Spleen (tissue), 11 donors: ENCODE measurements around the gene STK4. TPM values are rescaled to one million over a fixed set of nuclear protein-coding genes. Genes with fewer than 3 reads are reported as not detected.

Source experiments
- DNase-seq: peaks from one replicate; pipeline ENCODE4 v3.0.0-alpha.2; 2020
- H3K27ac ChIP-seq, 8 donors: fragments of 200-600 bp; sonication (generic) in 7 of 8; 1 replicate in 4 of 8; 2 replicates in 4 of 8; pipeline versions ENCODE4 v1.5.0 to v1.8.0; 2016 to 2021; ENCODE audit warnings: inconsistent platforms in 4 of 8, mild to moderate bottlenecking in 4 of 8, moderate library complexity in 1 of 8
- H3K27me3 ChIP-seq, 7 donors: fragments of 200-600 bp; sonication (generic) in 6 of 7; replicated peaks in 1 of 7; 1 replicate in 4 of 7; 2 replicates in 3 of 7; pipeline versions ENCODE4 v1.5.0 to v1.8.0; 2016 to 2021; ENCODE audit warnings: inconsistent platforms in 3 of 7, mild to moderate bottlenecking in 1 of 7
- H3K36me3 ChIP-seq, 6 donors: fragments of 200-600 bp; sonication (generic) in 5 of 6; 1 replicate in 4 of 6; 2 replicates in 2 of 6; pipeline versions ENCODE4 v1.5.0 to v1.8.0; 2016 to 2021; ENCODE audit warnings: inconsistent platforms in 2 of 6
- H3K4me1 ChIP-seq, 6 donors: fragments of 200-600 bp; sonication (generic) in 5 of 6; 1 replicate in 3 of 6; 2 replicates in 3 of 6; pipeline versions ENCODE4 v1.5.0 to v1.8.0; 2016 to 2021; ENCODE audit warnings: inconsistent platforms in 3 of 6
- H3K4me3 ChIP-seq, 8 donors: fragments of 200-600 bp; sonication (generic) in 7 of 8; 1 replicate in 4 of 8; 2 replicates in 4 of 8; pipeline versions ENCODE4 v1.5.0 to v1.8.0; 2016 to 2021; ENCODE audit warnings: inconsistent platforms in 4 of 8, mild to moderate bottlenecking in 4 of 8, moderate library complexity in 2 of 8
- H3K9me3 ChIP-seq, 8 donors: fragments of 200-600 bp; sonication (generic) in 7 of 8; 1 replicate in 4 of 8; 2 replicates in 4 of 8; pipeline versions ENCODE4 v1.5.0 to v1.8.0; 2016 to 2021; ENCODE audit warnings: inconsistent platforms in 4 of 8
- CTCF ChIP-seq, 11 experiments: fragments of 200-600 bp in 7 of 11; fragments of 450-650 bp in 4 of 11; sonication (generic) in 4 of 11; IDR thresholded peaks in 8 of 11; conservative IDR thresholded peaks in 3 of 11; 1 replicate in 7 of 11; 2 replicates in 4 of 11; pipeline versions ENCODE4 v1.4.0 to v1.8.0; 2016 to 2021; ENCODE audit warnings: antibody characterized with exemption in 11 of 11, inconsistent platforms in 4 of 11, mild to moderate bottlenecking in 1 of 11
- POLR2A ChIP-seq, 3 donors: fragments of 450-650 bp; IDR thresholded peaks; one replicate each; pipeline ENCODE4 v1.5.1; 2017; ENCODE audit warnings: antibody characterized with exemption in 3 of 3, mild to moderate bottlenecking in 1 of 3
- POLR2AphosphoS5 ChIP-seq, 3 donors: sonication (generic); formaldehyde crosslinking; IDR thresholded peaks; one replicate each; pipeline ENCODE4 v1.5.1; 2017; ENCODE audit warnings: antibody characterized with exemption in 3 of 3
- WGBS, 5 donors: extraction: QIAGEN DNeasy Blood & Tissue Kit in 3 of 5; methylation state at CpG; one replicate each; pipeline versions ENCODE4 v1.1.5 to v1.1.7; 2013 to 2018; 5-methylcytosine and 5-hydroxymethylcytosine counted together
- intact Hi-C: fragments of 100-400 bp; cut with DNase I; formaldehyde crosslinking; loops from one replicate; pipeline ENCODE4 v1.15.0; 2023; ENCODE audit warnings: low total_unique reads
- polyA plus RNA-seq, 3 donors: library from polyadenylated mRNA; stranded (reverse); fragments of 200-250 nt; gene quantifications; one replicate each; pipeline ENCODE4 v1.2.1, GENCODE V29; 2013
- total RNA-seq, 7 donors: library from RNA; depleted of rRNA in 3 of 7; stranded (reverse); fragments of >200 nt in 3 of 7; fragmentation: NEBNext Ultra II Directional in 4 of 7; extraction: Animal tissue kit (Norgen Biotek cat#: 25700) in 4 of 7; gene quantifications; one replicate each; pipeline versions ENCODE4 v1.1.0 to v1.2.1, GENCODE V29; 2016 to 2021
- donor health status: healthy with polysubstance abuse.
- donor health status: DM: no; HTN: no; CAD: no; lungs with moderate emphysema.
- donor health status: DM: no; HTN: no; CAD: no.
- donor health status: Bipolar disorder and iron deficiency.
- donor health status: healthy.
- donor health status: DM: no; HTN: no; CAD: no.
- donor health status: DM: yes; HTN: yes; CAD: no.

STK4 gene
- total and polyA plus RNA-seq, 10 donors: 19.0 to 241 (median 124) TPM

DNA sequence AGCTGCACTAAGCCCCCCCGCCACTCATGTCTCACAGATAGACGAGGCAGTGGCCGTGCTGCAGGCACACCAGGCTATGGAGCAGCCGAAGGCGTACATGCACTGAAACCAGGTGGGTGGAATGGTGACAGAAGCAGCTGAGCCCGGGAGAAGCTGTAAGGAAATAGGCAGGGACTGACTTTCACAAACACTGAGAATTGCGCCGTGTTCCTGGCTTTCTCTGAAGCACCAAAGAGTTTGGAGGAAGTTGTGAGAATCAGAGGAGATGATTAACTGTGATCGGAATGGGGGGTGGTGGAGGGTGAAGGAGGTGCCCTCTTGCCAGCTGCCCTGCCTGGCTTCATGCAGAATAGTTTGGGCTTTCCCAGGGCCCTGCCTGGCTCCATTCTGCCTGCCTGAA lies 27.7 kb upstream of the STK4 start:
- no peak for TF ChIP-seq POLR2AphosphoS5 (IDR thresholded peaks at IDR 0.05)
- WGBS, 5 donors: 83 to 92% (median 86%) methylated on average over 9 of the region's 9 CpGs
- Histone ChIP-seq H3K9me3 (no peaks in the 10 kb centered on the region), H3K4me3 (no peak overlapping the region), H3K27ac (no peak overlapping the region), H3K4me1 (no peaks in the 10 kb centered on the region), H3K27me3 (no peaks in the 10 kb centered on the region), H3K36me3 (peaks cover 0 to 100% (median 54%) of the 10 kb centered on the region in 6 donors)
- intact Hi-C loops: no loop called here
- no peak for DNase-seq

GRCh38 chr20:44941120-44941691 lies 25.1 kb upstream of the STK4 start:
- peaks cover 0 to 100% (median 74%) of the 10 kb centered on the region in 6 donors for H3K36me3 ChIP-seq
- no peaks in the 10 kb centered on the region for H3K27me3 ChIP-seq
- no peak overlapping the region for H3K4me3 ChIP-seq
- H3K27ac ChIP-seq: no peak overlapping the region
- peaks cover 0 to under 1% (median 0%) of the 10 kb centered on the region in 6 donors for H3K4me1 ChIP-seq
- H3K9me3 ChIP-seq: no peaks in the 10 kb centered on the region
- WGBS, 5 donors: 85 to 95% (median 87%) methylated on average over 7 of the region's 7 CpGs
- intact Hi-C loops: no loop called here
- DNase-seq: no peak
- no peak for TF ChIP-seq POLR2AphosphoS5 (IDR thresholded peaks at IDR 0.05)
- TF ChIP-seq CTCF (IDR thresholded peaks at IDR 0.05 in 8 of 11, conservative IDR thresholded peaks at IDR 0.05 in 3 of 11): no peak
- TF ChIP-seq POLR2A (IDR thresholded peaks at IDR 0.05): no peak

GRCh38 chr20:44942264-44942973 lies 23.9 kb upstream of the STK4 start:
- Histone ChIP-seq H3K9me3 (no peaks in the 10 kb centered on the region), H3K27ac (no peak overlapping the region), H3K4me1 (peaks cover 0 to 13% (median 0%) of the 10 kb centered on the region in 6 donors), H3K36me3 (peaks cover 0 to 100% (median 75%) of the 10 kb centered on the region in 6 donors), H3K27me3 (no peaks in the 10 kb centered on the region), H3K4me3 (no peak overlapping the region)
- WGBS, 5 donors: 86 to 95% (median 89%) methylated on average over 2 to 4 of the region's 4 CpGs
- TF ChIP-seq POLR2A (IDR thresholded peaks at IDR 0.05): no peak
- no peak for TF ChIP-seq POLR2AphosphoS5 (IDR thresholded peaks at IDR 0.05)
- no peak for TF ChIP-seq CTCF (IDR thresholded peaks at IDR 0.05 in 8 of 11, conservative IDR thresholded peaks at IDR 0.05 in 3 of 11)
- intact Hi-C loops: no loop called here
- no peak for DNase-seq

DNA sequence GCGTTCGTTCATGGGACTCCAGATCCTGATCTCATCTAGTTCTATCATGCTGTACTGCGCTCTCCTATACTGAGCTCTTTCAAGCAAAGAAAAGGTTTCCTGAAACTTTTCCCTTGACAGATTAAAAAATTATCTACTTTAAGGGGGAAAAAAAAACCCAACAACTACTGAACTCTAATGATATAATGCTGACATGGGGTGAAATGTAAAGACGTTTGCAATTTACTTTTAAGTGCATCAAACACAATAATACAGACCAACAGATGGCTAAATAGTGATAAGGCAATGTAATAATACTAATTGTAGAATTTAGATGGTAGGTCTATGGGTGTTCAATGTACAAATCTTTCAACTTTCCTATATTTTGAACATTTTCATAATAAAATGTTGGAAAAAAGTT lies 22.5 kb upstream of the STK4 start:
- Histone ChIP-seq H3K4me3 (no peak overlapping the region), H3K27me3 (no peaks in the 10 kb centered on the region), H3K27ac (no peak overlapping the region), H3K4me1 (peaks cover 0 to 16% (median 0%) of the 10 kb centered on the region in 6 donors), H3K9me3 (no peaks in the 10 kb centered on the region), H3K36me3 (peaks cover 0 to 100% (median 81%) of the 10 kb centered on the region in 6 donors)
- DNase-seq: no peak
- intact Hi-C loops: no loop called here
- TF ChIP-seq CTCF (IDR thresholded peaks at IDR 0.05 in 8 of 11, conservative IDR thresholded peaks at IDR 0.05 in 3 of 11) (no peak), POLR2AphosphoS5 (IDR thresholded peaks at IDR 0.05) (no peak), POLR2A (IDR thresholded peaks at IDR 0.05) (no peak)
- WGBS, 5 donors: 88 to 98% (median 96%) methylated on average over 4 of the region's 4 CpGs
